Activated effector memory CD4-positive, alpha-beta T cell treated with Interleukin-2 at 50 U/mL for 16 hours (primary cell): ENCODE results near the gene CYTH1.

Source experiments
- DNase-seq: peaks from one replicate; pipeline ENCODE4 v3.0.0-alpha.2; 2020

CYTH1 gene

GRCh38 chr17:78641666-78642065 is 140.4 kb downstream of the CYTH1 start:
- no peak for DNase-seq

- DNase-seq, result no peak
Measured at GRCh38 chr17:78641243-78641642, 140.8 kb downstream of the CYTH1 start.

DNA sequence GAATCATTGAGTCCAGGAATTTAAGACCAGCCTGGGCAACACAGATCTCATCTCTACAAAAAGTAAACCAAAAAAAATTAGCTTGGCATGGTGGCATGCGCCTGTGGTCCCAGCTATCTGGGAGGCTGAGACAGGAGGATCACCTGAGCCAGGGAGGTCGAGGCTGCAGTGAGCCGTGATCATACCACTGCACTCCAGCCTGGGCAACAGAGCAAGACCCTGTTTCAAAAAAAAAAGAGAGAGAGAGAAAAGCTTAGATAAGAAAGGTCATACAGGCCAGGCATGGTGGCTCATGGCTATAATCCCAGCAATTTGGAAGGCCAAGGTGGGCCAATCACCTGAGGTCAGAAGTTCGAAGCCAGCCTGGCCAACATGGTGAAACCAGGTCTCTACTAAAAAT is 141.4 kb downstream of the CYTH1 start:
- no peak for DNase-seq

- no peak for DNase-seq
Measured at GRCh38 chr17:78637643-78638420, 144.2 kb downstream of the CYTH1 start.

DNA sequence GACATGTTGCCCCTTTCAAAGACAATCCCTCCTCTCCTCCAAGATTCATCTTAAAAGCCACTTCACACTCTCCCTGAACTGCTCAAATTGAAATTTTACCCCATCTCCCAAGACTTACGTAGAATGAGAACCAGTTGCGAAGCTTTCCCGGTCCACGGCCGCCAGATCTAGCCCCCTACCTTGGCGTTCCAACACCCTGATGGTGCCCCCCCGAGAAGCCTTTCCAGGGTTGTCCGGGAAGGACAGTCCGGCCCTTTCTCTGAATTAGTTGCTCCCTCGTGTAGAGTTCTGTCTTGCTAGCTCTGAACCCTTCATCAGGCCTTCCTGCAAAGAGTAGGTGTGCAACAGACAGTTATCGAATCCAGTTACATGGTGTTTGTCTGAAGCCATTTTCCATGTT is 144.9 kb downstream of the CYTH1 start:
- DNase-seq, result no peak

GRCh38 chr17:78634154-78634553 is 147.9 kb downstream of the CYTH1 start:
- DNase-seq, result no peak

GRCh38 chr17:78629436-78629995 is 152.6 kb downstream of the CYTH1 start:
- DNase-seq, result no peak

- DNase-seq, result no peak
Measured at GRCh38 chr17:78628547-78629435, 153.3 kb downstream of the CYTH1 start.

GRCh38 chr17:78624324-78625151 is 157.5 kb downstream of the CYTH1 start:
- DNase-seq, result no peak
